A673 (cell line): ENCODE results near the gene MXRA8.
"Not testable (repeated sequence)": the region's sequence is repeated elsewhere in the genome, so short reads cannot be mapped to it uniquely, and the experiment has no call there.

Source experiments
- CTCF ChIP-seq: fragments of 300-800, 200-600 bp; sonication (generic); conservative IDR thresholded peaks from 2 replicates; pipeline ENCODE4 v1.5.1; 2017; ENCODE audit warnings: low read depth, mild to moderate bottlenecking, antibody characterized with exemption, low read length, moderate library complexity, mixed read lengths
- EZH2 ChIP-seq: fragments of 200-600 bp; sonication (generic); IDR thresholded peaks from 2 replicates; pipeline ENCODE4 v1.6.1; 2017; ENCODE audit warnings: borderline replicate concordance, low read depth, mild to moderate bottlenecking, mixed read lengths, antibody characterized with exemption, low read length; ENCODE audit not compliant: poor library complexity, severe bottlenecking

- TF ChIP-seq CTCF, EZH2: not testable (repeated sequence)
These were observed 44.6 kb upstream of the MXRA8 start for GRCh38 chr1:1402901-1403392.
